NCI-H2107 treated with DMSO at 0.1 percent for 48 hours (cell line): Measurements from ENCODE around the gene PHF14.

Experiments
- DNase-seq: peaks from one replicate; lab custom pipeline; 2025; ENCODE audit not compliant: unreplicated experiment; lab: John Stamatoyannopoulos, UW

The PHF14 gene

GRCh38 chr7:11168650-11169170 is 195.0 kb downstream of the PHF14 start:
- DNase-seq: peak; percentile 60

GRCh38 chr7:11170175-11170574 is 196.5 kb downstream of the PHF14 start:
- no peak for DNase-seq

- DNase-seq: no peak
Measured at GRCh38 chr7:11170863-11171568, 197.3 kb downstream of the PHF14 start.

GRCh38 chr7:11171569-11172192 is 198.0 kb downstream of the PHF14 start:
- no peak for DNase-seq

- DNase-seq: no peak
Measured at GRCh38 chr7:11172835-11173234, 199.2 kb downstream of the PHF14 start.

- DNase-seq: no peak
Measured at GRCh38 chr7:11175371-11175770, 201.7 kb downstream of the PHF14 start.

GRCh38 chr7:11175887-11176286 is 202.2 kb downstream of the PHF14 start:
- DNase-seq: no peak

GRCh38 chr7:11176985-11177555 is 203.4 kb downstream of the PHF14 start:
- DNase-seq: no peak

- DNase-seq: no peak
Measured at GRCh38 chr7:11177793-11178192, 204.1 kb downstream of the PHF14 start.

GRCh38 chr7:11181590-11181989 is 207.9 kb downstream of the PHF14 start:
- DNase-seq: no peak

GRCh38 chr7:11182736-11183135 is 209.1 kb downstream of the PHF14 start:
- no peak for DNase-seq

GRCh38 chr7:11185179-11185815 is 211.6 kb downstream of the PHF14 start:
- DNase-seq: no peak

GRCh38 chr7:11188529-11189310 is 215.0 kb downstream of the PHF14 start:
- no peak for DNase-seq

GRCh38 chr7:11191081-11191480 is 217.4 kb downstream of the PHF14 start:
- no peak for DNase-seq

- no peak for DNase-seq
Measured at GRCh38 chr7:11191574-11192220, 218.0 kb downstream of the PHF14 start.

- no peak for DNase-seq
Measured at GRCh38 chr7:11192506-11192905, 218.8 kb downstream of the PHF14 start.

- peak; percentile 76 for DNase-seq
Measured at GRCh38 chr7:11193131-11193867, 219.6 kb downstream of the PHF14 start.

- DNase-seq: peak; percentile 76
Measured at GRCh38 chr7:11193888-11194287, 220.2 kb downstream of the PHF14 start.

GRCh38 chr7:11194492-11194891 is 220.8 kb downstream of the PHF14 start:
- DNase-seq: no peak

GRCh38 chr7:11195502-11195901 is 221.8 kb downstream of the PHF14 start:
- DNase-seq: no peak
